B cell (primary cell): ENCODE data around the gene PKDREJ. TPM values are rescaled to one million over a fixed set of nuclear protein-coding genes. Genes with fewer than 3 reads are reported as not detected.

Source experiments
- ATAC-seq: fragments of 200-7000 bp; cut with Tn5 transposase; one replicate; pipeline ENCODE4 v1.10.0; 2021; ENCODE audit warnings: low read depth, mild to moderate bottlenecking, moderate number of reproducible peaks, moderate library complexity
- CTCF ChIA-PET: fragments of 350-600 bp; sonication (Branson Sonifier 250); formaldehyde crosslinking; loops from one replicate; lab custom pipeline; 2021; ENCODE audit warnings: antibody characterized with exemption, inconsistent platforms; lab: Charles Lee
- POLR2A ChIA-PET: fragments of 350-600 bp; sonication (Branson Sonifier 250); formaldehyde crosslinking; loops from one replicate; lab custom pipeline; 2021; ENCODE audit warnings: antibody characterized with exemption; lab: Charles Lee
- DNase-seq: peaks from one replicate; pipeline ENCODE4 v3.0.0; 2013
- H2AFZ ChIP-seq: 2 replicates; pipeline ENCODE4 v1.6.1; 2012; ENCODE audit warnings: mild to moderate bottlenecking, low read depth, low read length; ENCODE audit not compliant: insufficient read depth, poor library complexity, severe bottlenecking
- H3K27ac ChIP-seq, 2 donors: 1 replicate in 1 of 2; 2 replicates in 1 of 2; pipeline ENCODE4 v1.5.1; 2012 to 2013; ENCODE audit warnings: low read length in 2 of 2, mild to moderate bottlenecking in 2 of 2, moderate library complexity in 1 of 2
- H3K27me3 ChIP-seq, 4 experiments: fragments of 200-600 bp in 1 of 4; sonication (generic) in 1 of 4; replicated peaks in 1 of 4; 1 replicate in 2 of 4; 2 replicates in 2 of 4; pipeline versions ENCODE4 v1.6.1 to v1.7.0; 2013 to 2016; ENCODE audit warnings: low read length in 3 of 4, mild to moderate bottlenecking in 2 of 4, mixed read lengths in 1 of 4, moderate library complexity in 1 of 4; ENCODE audit not compliant: insufficient read depth in 4 of 4, control insufficient read depth in 3 of 4; ENCODE audit errors: control extremely low read depth in 1 of 4
- H3K36me3 ChIP-seq, 2 experiments: replicated peaks in 1 of 2; 1 replicate in 1 of 2; 2 replicates in 1 of 2; pipeline versions ENCODE4 v1.6.1 to v1.7.1; 2013; ENCODE audit warnings: low read length in 1 of 2; ENCODE audit not compliant: insufficient read depth in 2 of 2, control insufficient read depth in 1 of 2; ENCODE audit errors: control extremely low read depth in 1 of 2, extremely low read depth in 1 of 2
- H3K4me1 ChIP-seq, 2 donors: fragments of 200-600 bp in 1 of 2; sonication (generic) in 1 of 2; 1 replicate in 1 of 2; 2 replicates in 1 of 2; pipeline versions ENCODE4 v1.5.1 to v1.6.1; 2013 to 2017; ENCODE audit warnings: low read length in 2 of 2; ENCODE audit not compliant: control insufficient read depth in 2 of 2, insufficient read depth in 2 of 2
- H3K4me2 ChIP-seq: replicated peaks from 2 replicates; pipeline ENCODE3; 2012; ENCODE audit warnings: mild to moderate bottlenecking, low read depth, low read length; ENCODE audit not compliant: poor library complexity, severe bottlenecking
- H3K4me3 ChIP-seq, 5 experiments: fragments of 200-600 bp in 1 of 5; sonication (generic) in 1 of 5; 1 replicate in 3 of 5; 2 replicates in 2 of 5; pipeline versions ENCODE4 v1.5.1 to v1.7.0; 2011 to 2016; ENCODE audit warnings: low read length in 4 of 5, mild to moderate bottlenecking in 4 of 5, low read depth in 2 of 5, control low read depth in 1 of 5, moderate library complexity in 1 of 5; ENCODE audit not compliant: insufficient read depth in 1 of 5; ENCODE audit errors: control extremely low read depth in 1 of 5, extremely low read depth in 1 of 5
- H3K79me2 ChIP-seq: fragments of 200-600 bp; sonication (generic); one replicate; pipeline ENCODE4 v1.6.0; 2016; ENCODE audit warnings: low read length; ENCODE audit not compliant: control insufficient read depth, insufficient read depth
- H3K9ac ChIP-seq: fragments of 200-600 bp; sonication (generic); 2 replicates; pipeline ENCODE4 v1.6.1; 2017; ENCODE audit warnings: mild to moderate bottlenecking, low read length, moderate library complexity
- H3K9me3 ChIP-seq, 3 donors: one replicate each; pipeline versions ENCODE4 v1.6.1 to v1.7.1; 2013; ENCODE audit warnings: low read length in 2 of 3; ENCODE audit not compliant: control insufficient read depth in 2 of 3, insufficient read depth in 1 of 3; ENCODE audit errors: control extremely low read depth in 1 of 3
- H4K20me1 ChIP-seq: 2 replicates; pipeline ENCODE4 v1.6.0; 2012; ENCODE audit warnings: mild to moderate bottlenecking, low read length; ENCODE audit not compliant: insufficient read depth, control insufficient read depth, poor library complexity, severe bottlenecking
- H3K27ac Mint-ChIP-seq: one replicate; pipeline ENCODE4 v1.8.0; 2021; ENCODE audit warnings: mixed read lengths
- H3K27me3 Mint-ChIP-seq: one replicate; pipeline ENCODE4 v1.8.0; 2021; ENCODE audit warnings: mixed read lengths
- H3K4me1 Mint-ChIP-seq: one replicate; pipeline ENCODE4 v1.8.0; 2021; ENCODE audit warnings: mixed read lengths
- H3K4me3 Mint-ChIP-seq: one replicate; pipeline ENCODE4 v1.8.0; 2021; ENCODE audit warnings: mixed read lengths
- H3K9me3 Mint-ChIP-seq: one replicate; pipeline ENCODE4 v1.8.0; 2022; ENCODE audit warnings: mixed read lengths; ENCODE audit not compliant: insufficient read depth
- CTCF ChIP-seq: fragments of 200-600 bp; IDR thresholded peaks from one replicate; pipeline ENCODE4 v1.8.0; 2022; ENCODE audit warnings: antibody characterized with exemption, mild to moderate bottlenecking
- EZH2 ChIP-seq: IDR thresholded peaks from 2 replicates; pipeline ENCODE4 v1.6.1; 2012; ENCODE audit warnings: borderline replicate concordance, low read depth, mild to moderate bottlenecking, moderate library complexity, low read length; ENCODE audit not compliant: insufficient read depth, poor library complexity, severe bottlenecking
- WGBS: methylation state at CpG from one replicate; pipeline ENCODE4 v1.1.5; 2013; ENCODE audit warnings: missing lambda C conversion rate; ENCODE audit not compliant: insufficient coverage; 5-methylcytosine and 5-hydroxymethylcytosine counted together
- intact Hi-C: fragments of 100-400 bp; cut with micrococcal nuclease; formaldehyde crosslinking; loops from one replicate; pipeline ENCODE4 v1.10.0; 2022
- polyA plus RNA-seq: library from polyadenylated mRNA; depleted of rRNA; stranded (reverse); fragments of >200 nt; gene quantifications from 2 replicates; pipeline ENCODE4 v1.2.3, GENCODE V29; 2012
- total RNA-seq, 2 donors: library from RNA; stranded (reverse); fragments of 120-200 nt in 1 of 2; gene quantifications; 1 replicate in 1 of 2; 2 replicates in 1 of 2; pipeline versions ENCODE4 v1.2.3 to v1.2.4, GENCODE V29; 2013 to 2022

PKDREJ gene
- total and polyA plus RNA-seq, 2 donors (not counting 1 experiment from before 2014, with no cell fraction given), result not detected

- no peak for TF ChIP-seq CTCF
- no peak for TF ChIP-seq EZH2
- intact Hi-C loops, result no loop called here
- Mint-ChIP-seq H3K4me3 (peak overlapping the region; percentile 85), H3K9me3 (no peaks in the 10 kb centered on the region), H3K4me1 (peaks cover 39% of the 10 kb centered on the region), H3K27ac (no peak overlapping the region), H3K27me3 (no peaks in the 10 kb centered on the region)
- POLR2A ChIA-PET, result interaction anchor here (1.3 kb wide), 1 partner anchor 10 kb away, joined by 4 read pairs; no protein-coding TSS in a partner anchor
- ATAC-seq (no peak), DNase-seq (no peak)
- Histone ChIP-seq H3K9ac (peak overlapping the region; percentile 72), H3K4me1 (peaks cover 28 to 37% of the 10 kb centered on the region in 2 donors), H3K27ac (no peak overlapping the region), H3K9me3 (peaks cover 0 to 4% (median 0%) of the 10 kb centered on the region in 3 donors), H3K36me3 (no peaks in the 10 kb centered on the region), H3K79me2 (peaks cover 5% of the 10 kb centered on the region), H3K4me3 (peak overlapping the region in 4 of 5 experiments; percentile 53 to 76 (median 67)), H2AFZ (peak overlapping the region; percentile 91), H3K27me3 (peaks cover 0 to 5% (median 2%) of the 10 kb centered on the region in 4 experiments), H4K20me1 (no peaks in the 10 kb centered on the region), H3K4me2 (peak overlapping the region; percentile 99)
- CTCF ChIA-PET, result interaction anchor here (0.9 to 1.0 kb wide), 2 partner anchors 11 to 175 kb away, joined by 3 read pairs; no protein-coding TSS in a partner anchor
- WGBS, result 3% methylated on average over 28 of the region's 32 CpGs
Measured at GRCh38 chr22:46297151-46297812, 34.1 kb upstream of the PKDREJ start.
